Amygdala (tissue), 56 donors: ENCODE data around the gene TMEM125.

ENCODE experiments used
- DNase-seq, 56 donors: peaks; one replicate each; lab custom pipeline; 2025; lab: John Stamatoyannopoulos, UW

Gene TMEM125

GRCh38 chr1:43306688-43307457, 37.1 kb downstream of the TMEM125 start:
- no peak for DNase-seq

- DNase-seq = no peak
Measured at GRCh38 chr1:43307458-43308158, 37.8 kb downstream of the TMEM125 start.

GRCh38 chr1:43308635-43309404, 39.0 kb downstream of the TMEM125 start:
- no peak for DNase-seq

GRCh38 chr1:43309405-43310025, 39.7 kb downstream of the TMEM125 start:
- DNase-seq = no peak

- DNase-seq = no peak
Measured at GRCh38 chr1:43311521-43311920, 41.7 kb downstream of the TMEM125 start.

GRCh38 chr1:43312212-43312623, 42.4 kb downstream of the TMEM125 start:
- DNase-seq = no peak

GRCh38 chr1:43312663-43313515, 43.1 kb downstream of the TMEM125 start:
- DNase-seq = no peak

GRCh38 chr1:43313771-43314170, 44.0 kb downstream of the TMEM125 start:
- no peak for DNase-seq

GRCh38 chr1:43314233-43314632, 44.5 kb downstream of the TMEM125 start:
- no peak for DNase-seq

- peak in 29 of 56 donors; percentile 10 to 74 (median 41) for DNase-seq
Measured at GRCh38 chr1:43315481-43315880, 45.7 kb downstream of the TMEM125 start.

GRCh38 chr1:43315963-43316737, 46.4 kb downstream of the TMEM125 start:
- no peak for DNase-seq

GRCh38 chr1:43316738-43317520, 47.1 kb downstream of the TMEM125 start:
- DNase-seq = no peak

GRCh38 chr1:43317817-43318471, 48.2 kb downstream of the TMEM125 start:
- DNase-seq = peak in 44 of 56 donors; percentile 9 to 87 (median 55)

GRCh38 chr1:43318831-43319230, 49.0 kb downstream of the TMEM125 start:
- no peak for DNase-seq

GRCh38 chr1:43319288-43319687, 49.5 kb downstream of the TMEM125 start:
- no peak for DNase-seq

- DNase-seq = no peak
Measured at GRCh38 chr1:43319766-43320165, 50.0 kb downstream of the TMEM125 start.

- DNase-seq = no peak
Measured at GRCh38 chr1:43321331-43321891, 51.6 kb downstream of the TMEM125 start.
